Measurements from ENCODE around the gene PLXNA4.

The PLXNA4 gene

GRCh38 chr7:132280335-132280734 is 295.9 kb downstream of the PLXNA4 start:
- Histone ChIP-seq H3K9me3 (ENCODE audit: insufficient read depth, low read length) (no peaks in the 10 kb centered on the region), H3K9ac (ENCODE audit: low read length) (no peak overlapping the region), H3K27ac (ENCODE audit: low read length) (no peak overlapping the region), H3K4me1 (ENCODE audit: low read length) (no peaks in the 10 kb centered on the region), H3K79me2 (ENCODE audit: low read length) (no peaks in the 10 kb centered on the region), H3K4me2 (ENCODE audit: low read length) (no peak overlapping the region), H3K27me3 (ENCODE audit: low read depth, low read length) (peaks cover 3% of the 10 kb centered on the region; the same call in 1 of the 2 replicates), H2AFZ (ENCODE audit: low read depth, low read length) (no peak overlapping the region), H4K20me1 (ENCODE audit: insufficient read depth, low read length) (no peaks in the 10 kb centered on the region), H3K36me3 (replicated peaks; ENCODE audit: low read depth, low read length) (no peaks in the 10 kb centered on the region), H3K4me3 (ENCODE audit: low read length) (no peak overlapping the region)
- TF ChIP-seq EZH2phosphoT487 (IDR thresholded peaks at IDR 0.05; ENCODE audit: low read depth) = no peak
- no peak for TF ChIP-seq CTCF (IDR thresholded peaks at IDR 0.05; ENCODE audit: low read depth, low read length)

GRCh38 chr7:132279718-132280117 is 296.6 kb downstream of the PLXNA4 start:
- Histone ChIP-seq H3K79me2 (ENCODE audit: low read length) (no peaks in the 10 kb centered on the region), H3K36me3 (replicated peaks; ENCODE audit: low read depth, low read length) (no peaks in the 10 kb centered on the region), H3K4me1 (ENCODE audit: low read length) (no peaks in the 10 kb centered on the region), H3K27ac (ENCODE audit: low read length) (no peak overlapping the region), H3K4me3 (ENCODE audit: low read length) (no peak overlapping the region), H3K27me3 (ENCODE audit: low read depth, low read length) (peaks cover 3% of the 10 kb centered on the region; the same call in 1 of the 2 replicates), H3K4me2 (ENCODE audit: low read length) (no peak overlapping the region), H4K20me1 (ENCODE audit: insufficient read depth, low read length) (no peaks in the 10 kb centered on the region), H3K9me3 (ENCODE audit: insufficient read depth, low read length) (no peaks in the 10 kb centered on the region), H3K9ac (ENCODE audit: low read length) (no peak overlapping the region), H2AFZ (ENCODE audit: low read depth, low read length) (no peak overlapping the region)
- no peak for TF ChIP-seq CTCF (IDR thresholded peaks at IDR 0.05; ENCODE audit: low read depth, low read length)
- no peak for TF ChIP-seq EZH2phosphoT487 (IDR thresholded peaks at IDR 0.05; ENCODE audit: low read depth)

GRCh38 chr7:132276976-132277725 is 299.1 kb downstream of the PLXNA4 start:
- no peak overlapping the region for H3K4me3 ChIP-seq (ENCODE audit: low read length)
- H3K36me3 ChIP-seq (replicated peaks; ENCODE audit: low read depth, low read length) = no peaks in the 10 kb centered on the region
- H2AFZ ChIP-seq (ENCODE audit: low read depth, low read length) = no peak overlapping the region

GRCh38 chr7:132276234-132276630 is 300.0 kb downstream of the PLXNA4 start:
- H3K36me3 ChIP-seq (replicated peaks; ENCODE audit: low read depth, low read length) = no peaks in the 10 kb centered on the region
- no peak overlapping the region for H3K4me3 ChIP-seq (ENCODE audit: low read length)
- no peaks in the 10 kb centered on the region for H3K4me1 ChIP-seq (ENCODE audit: low read length)
- TF ChIP-seq EZH2phosphoT487 (IDR thresholded peaks at IDR 0.05; ENCODE audit: low read depth) (no peak), CTCF (IDR thresholded peaks at IDR 0.05; ENCODE audit: low read depth, low read length) (no peak)
- no peak overlapping the region for H2AFZ ChIP-seq (ENCODE audit: low read depth, low read length)
- H3K79me2 ChIP-seq (ENCODE audit: low read length) = no peaks in the 10 kb centered on the region
- H3K4me2 ChIP-seq (ENCODE audit: low read length) = no peak overlapping the region
- H3K9ac ChIP-seq (ENCODE audit: low read length) = no peak overlapping the region
- no peaks in the 10 kb centered on the region for H3K9me3 ChIP-seq (ENCODE audit: insufficient read depth, low read length)
- no peaks in the 10 kb centered on the region; the same call in 1 of the 2 replicates for H3K27me3 ChIP-seq (ENCODE audit: low read depth, low read length)
- H3K27ac ChIP-seq (ENCODE audit: low read length) = no peak overlapping the region
- no peaks in the 10 kb centered on the region for H4K20me1 ChIP-seq (ENCODE audit: insufficient read depth, low read length)

More at GRCh38 chr7:132276976-132277725, 299.1 kb downstream of the PLXNA4 start:
- no peak overlapping the region for H3K27ac ChIP-seq (ENCODE audit: low read length)
- no peaks in the 10 kb centered on the region for H4K20me1 ChIP-seq (ENCODE audit: insufficient read depth, low read length)
- peaks cover 3% of the 10 kb centered on the region for H3K27me3 ChIP-seq (ENCODE audit: low read depth, low read length)
- H3K79me2 ChIP-seq (ENCODE audit: low read length) = no peaks in the 10 kb centered on the region
- H3K9me3 ChIP-seq (ENCODE audit: insufficient read depth, low read length) = no peaks in the 10 kb centered on the region
- H3K9ac ChIP-seq (ENCODE audit: low read length) = no peak overlapping the region
- H3K4me1 ChIP-seq (ENCODE audit: low read length) = no peaks in the 10 kb centered on the region
- no peak for TF ChIP-seq EZH2phosphoT487 (IDR thresholded peaks at IDR 0.05; ENCODE audit: low read depth)
- no peak for TF ChIP-seq CTCF (IDR thresholded peaks at IDR 0.05; ENCODE audit: low read depth, low read length)
- no peak overlapping the region for H3K4me2 ChIP-seq (ENCODE audit: low read length)
